ENCODE results near the gene GRHL1. TPM values are rescaled to one million over a fixed set of nuclear protein-coding genes. Genes with fewer than 3 reads are reported as not detected.

Gene GRHL1
- total and polyA plus RNA-seq, 4 donors: 3.6 to 13.7 (median 6.1) TPM

- Histone ChIP-seq H3K4me1 (ENCODE audit: control insufficient read depth in 4 of 4, insufficient read depth in 4 of 4, low read length in 3 of 4) (peaks cover 0 to 6% (median under 1%) of the 10 kb centered on the region in 4 donors), H3K9me3 (ENCODE audit: control insufficient read depth in 4 of 4, low read length in 3 of 4) (no peaks in the 10 kb centered on the region), H3K36me3 (ENCODE audit: control insufficient read depth in 4 of 4, insufficient read depth in 3 of 4, low read depth in 1 of 4, low read length in 3 of 4) (peaks cover 0 to 17% (median 2%) of the 10 kb centered on the region in 4 donors), H3K27me3 (ENCODE audit: control insufficient read depth in 4 of 4, insufficient read depth in 4 of 4, low read length in 3 of 4) (no peaks in the 10 kb centered on the region), H3K9ac (ENCODE audit: low read depth in 1 of 2, low read length in 2 of 2) (no peak overlapping the region), H3K27ac (ENCODE audit: low read depth in 1 of 2, low read length in 2 of 2) (no peak overlapping the region), H3K4me3 (ENCODE audit: low read depth in 1 of 3, low read length in 3 of 3) (no peak overlapping the region)
- WGBS: 81% methylated on average over 6 of the region's 6 CpGs
- no peak for TF ChIP-seq TAF1 (conservative IDR thresholded peaks at IDR 0.05)
- TF ChIP-seq FOXA1 (IDR thresholded peaks at IDR 0.05): no peak
- no peak for TF ChIP-seq JUND (IDR thresholded peaks at IDR 0.05)
- no peak for TF ChIP-seq ATF3 (IDR thresholded peaks at IDR 0.05)
- no peak for TF ChIP-seq HNF4A (conservative IDR thresholded peaks at IDR 0.05)
- no peak for TF ChIP-seq RXRA (IDR thresholded peaks at IDR 0.05)
- TF ChIP-seq EGR1 (IDR thresholded peaks at IDR 0.05; ENCODE audit: low read depth in 2 of 2): no peak
- TF ChIP-seq NR2F2 (IDR thresholded peaks at IDR 0.05): no peak
- TF ChIP-seq HNF4G (IDR thresholded peaks at IDR 0.05): no peak
- TF ChIP-seq REST (IDR thresholded peaks at IDR 0.05): no peak
- TF ChIP-seq GABPA (IDR thresholded peaks at IDR 0.05 in 1 of 2, conservative IDR thresholded peaks at IDR 0.05 in 1 of 2): no peak
- no peak for TF ChIP-seq RAD21 (IDR thresholded peaks at IDR 0.05)
- TF ChIP-seq CTCF (IDR thresholded peaks at IDR 0.05; ENCODE audit: low read depth, low read length, missing input control): no peak
- TF ChIP-seq FOXA2 (IDR thresholded peaks at IDR 0.05): no peak
- TF ChIP-seq YY1 (IDR thresholded peaks at IDR 0.05): no peak
- DNase-seq (ENCODE audit: low spot score): no peak
Measured at GRCh38 chr2:9979977-9980376, 28.5 kb downstream of the GRHL1 start.

- no peak for DNase-seq (ENCODE audit: low spot score)
- Histone ChIP-seq H3K4me3 (ENCODE audit: low read depth in 1 of 3, low read length in 3 of 3) (no peak overlapping the region), H3K27me3 (ENCODE audit: control insufficient read depth in 4 of 4, insufficient read depth in 4 of 4, low read length in 3 of 4) (no peaks in the 10 kb centered on the region), H3K27ac (ENCODE audit: low read depth in 1 of 2, low read length in 2 of 2) (no peak overlapping the region), H3K36me3 (ENCODE audit: control insufficient read depth in 4 of 4, insufficient read depth in 3 of 4, low read depth in 1 of 4, low read length in 3 of 4) (peaks cover 0 to 14% (median 1%) of the 10 kb centered on the region in 4 donors), H3K9ac (ENCODE audit: low read depth in 1 of 2, low read length in 2 of 2) (no peak overlapping the region), H3K4me1 (ENCODE audit: control insufficient read depth in 4 of 4, insufficient read depth in 4 of 4, low read length in 3 of 4) (peaks cover 0 to 8% (median 2%) of the 10 kb centered on the region in 4 donors), H3K9me3 (ENCODE audit: control insufficient read depth in 4 of 4, low read length in 3 of 4) (no peaks in the 10 kb centered on the region)
- 89% methylated on average over 2 of the region's 2 CpGs for WGBS
- TF ChIP-seq JUND (IDR thresholded peaks at IDR 0.05): no peak
- TF ChIP-seq HNF4A (conservative IDR thresholded peaks at IDR 0.05): no peak
- TF ChIP-seq CTCF (IDR thresholded peaks at IDR 0.05; ENCODE audit: low read depth, low read length, missing input control): no peak
- no peak for TF ChIP-seq ZBTB33 (IDR thresholded peaks at IDR 0.05)
- TF ChIP-seq RXRA (IDR thresholded peaks at IDR 0.05): no peak
- no peak for TF ChIP-seq HNF4G (IDR thresholded peaks at IDR 0.05)
- TF ChIP-seq FOXA2 (IDR thresholded peaks at IDR 0.05): no peak
- TF ChIP-seq MAX (IDR thresholded peaks at IDR 0.05): no peak
- TF ChIP-seq NR2F2 (IDR thresholded peaks at IDR 0.05): no peak
- no peak for TF ChIP-seq EGR1 (IDR thresholded peaks at IDR 0.05; ENCODE audit: low read depth in 2 of 2)
- TF ChIP-seq SP1 (IDR thresholded peaks at IDR 0.05): no peak
- TF ChIP-seq ATF3 (IDR thresholded peaks at IDR 0.05): no peak
Measured at GRCh38 chr2:9980520-9980919, 29.0 kb downstream of the GRHL1 start.

All from liver (tissue), 9 donors.